Stimulated activated CD4-positive, alpha-beta T cell treated with anti-CD3 and anti-CD28 coated beads, Interleukin-4, amount 100 ng/mL, for 24 hours (primary cell): ENCODE results near the gene SLC35E4.
"Not testable (repeated sequence)": the region's sequence is repeated elsewhere in the genome, so short reads cannot be mapped to it uniquely, and the experiment has no call there.

ENCODE experiments used
- DNase-seq: peaks from one replicate; pipeline ENCODE4 v3.0.0-alpha.2; 2020

Gene SLC35E4

DNA sequence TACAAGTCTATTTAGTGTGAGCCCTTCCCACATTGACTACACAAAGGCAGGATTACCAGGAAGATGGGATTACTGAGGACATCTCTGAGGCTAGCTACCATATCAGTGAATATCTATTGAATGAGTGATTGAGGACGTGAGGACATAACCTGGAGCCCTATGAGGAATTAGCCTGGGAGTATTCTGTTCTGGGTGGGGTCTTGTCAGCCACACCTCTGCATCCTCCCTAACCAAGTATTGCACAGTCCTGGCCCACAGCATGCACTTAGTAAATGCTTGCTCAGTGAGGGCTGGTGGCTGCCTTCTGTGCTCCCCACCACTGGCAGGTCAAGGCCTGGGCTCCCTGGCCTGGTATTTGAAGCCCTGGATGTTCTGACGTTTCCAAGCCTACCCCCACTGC is 17.3 kb downstream of the SLC35E4 start:
- no peak for DNase-seq

DNA sequence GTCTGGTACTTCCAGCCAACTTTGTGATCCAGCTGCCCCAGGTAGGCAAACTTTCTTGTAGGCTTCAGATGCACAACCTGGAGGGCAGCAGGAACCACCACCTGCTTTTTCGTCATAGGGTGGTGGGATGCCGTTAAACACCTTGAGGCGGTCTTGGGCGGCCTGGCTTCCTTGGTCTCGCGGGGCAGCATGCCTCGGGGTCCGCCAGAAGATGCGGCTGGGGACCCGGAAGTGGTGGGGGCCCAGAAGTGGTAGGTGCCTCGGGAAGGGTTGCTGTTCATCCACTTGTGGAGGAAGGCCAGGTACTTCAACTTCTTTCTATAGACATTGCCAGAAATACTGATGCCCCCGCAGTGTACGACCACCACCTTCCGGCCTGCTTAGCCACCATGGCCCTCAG is 18.8 kb downstream of the SLC35E4 start:
- DNase-seq, result no peak

DNA sequence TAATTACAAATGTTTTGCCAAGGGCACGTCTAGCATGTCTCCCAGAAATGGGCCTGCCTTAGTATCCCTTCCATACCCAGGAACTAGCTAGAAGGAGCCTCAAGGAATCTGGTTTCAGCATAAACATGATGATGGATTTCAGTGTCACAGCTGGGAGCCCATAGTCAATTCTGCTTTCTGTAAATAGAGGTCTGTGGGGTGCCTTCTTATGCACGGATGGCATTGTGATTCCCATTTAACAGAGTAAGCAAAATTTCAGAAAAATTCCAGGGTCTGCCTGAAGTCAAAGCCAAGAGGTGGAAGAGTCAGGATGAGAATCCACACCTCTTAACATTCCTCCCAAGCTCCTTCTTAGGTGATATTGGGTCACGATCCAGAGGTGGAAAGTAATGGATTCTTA is 20.0 kb downstream of the SLC35E4 start:
- DNase-seq, result no peak

DNA sequence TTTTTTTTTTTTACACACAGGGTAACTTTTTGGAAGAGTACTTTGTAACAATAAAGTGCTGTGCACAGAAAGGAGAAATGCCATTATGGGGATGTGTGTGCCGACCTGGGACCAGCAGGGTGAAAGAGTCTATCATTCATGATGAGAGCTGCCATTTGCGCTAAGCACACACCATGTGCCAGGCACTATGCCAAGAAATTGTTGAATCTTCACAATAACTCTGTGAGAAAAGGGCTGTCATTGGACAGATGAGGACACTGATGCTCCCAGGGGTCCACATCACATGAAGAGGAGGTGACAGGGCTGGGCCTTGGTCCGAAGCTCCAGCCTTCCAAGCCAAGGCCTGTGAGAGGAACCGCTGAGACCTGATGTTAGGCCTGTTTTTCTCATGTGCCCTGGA is 26.5 kb downstream of the SLC35E4 start:
- no peak for DNase-seq

DNA sequence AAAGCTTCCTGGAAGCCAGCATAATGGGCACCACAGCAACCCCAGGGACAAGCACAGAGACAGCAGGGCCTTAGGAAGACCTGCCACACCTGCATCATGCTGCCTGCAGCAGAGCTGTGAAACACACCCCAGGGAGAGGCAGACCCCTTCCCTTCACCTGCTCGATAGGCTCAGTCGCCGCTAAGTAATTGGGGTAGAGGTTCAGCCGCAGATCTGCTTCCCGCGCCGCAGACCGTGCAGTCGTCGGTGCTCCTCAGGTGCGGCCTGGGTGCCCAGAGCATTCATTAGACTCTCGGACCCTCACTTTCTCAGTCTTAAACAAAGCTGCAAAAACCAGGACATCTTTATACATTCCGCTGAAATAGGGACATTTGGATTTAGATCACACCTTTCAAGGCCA is 29.2 kb downstream of the SLC35E4 start:
- no peak for DNase-seq

DNA sequence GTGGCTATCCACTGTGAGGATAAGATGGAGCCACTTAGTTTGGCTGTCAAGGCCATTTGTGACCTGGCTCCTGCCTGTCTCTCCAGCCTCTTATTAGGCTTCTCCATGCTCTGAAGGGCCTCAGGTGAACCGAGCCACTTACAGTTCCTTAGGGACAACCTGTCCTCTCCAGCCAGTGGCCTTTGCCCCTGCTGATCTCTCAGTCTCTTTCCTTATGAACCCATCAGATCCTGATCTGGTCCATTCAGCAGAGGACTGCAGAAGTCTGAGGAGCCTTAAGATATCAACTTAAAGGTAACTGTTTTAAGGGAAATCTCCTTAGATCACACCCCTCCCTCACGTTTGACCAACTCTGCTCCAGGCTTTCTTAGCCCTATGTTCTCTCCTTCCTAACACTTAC is 29.7 kb downstream of the SLC35E4 start:
- no peak for DNase-seq

DNA sequence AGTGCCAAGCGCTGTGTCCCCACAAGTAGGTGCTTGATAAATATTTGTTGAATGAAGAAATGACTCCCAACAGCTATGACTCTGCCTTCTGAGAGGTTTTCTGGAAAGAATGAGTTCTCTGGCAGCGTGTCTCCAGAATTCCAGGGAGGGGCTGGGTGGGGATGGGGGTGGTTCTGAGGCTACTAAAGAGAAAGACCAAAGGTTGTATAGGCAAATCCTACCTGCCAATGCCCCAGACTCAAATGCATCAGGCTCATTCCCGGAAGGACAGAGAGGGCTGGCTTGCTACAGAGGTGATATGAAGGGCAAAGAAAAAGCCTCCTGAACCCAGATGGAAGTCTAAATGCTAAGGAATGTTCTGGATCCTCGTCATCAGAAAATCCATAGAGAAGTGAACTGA is 30.2 kb downstream of the SLC35E4 start:
- no peak for DNase-seq

DNA sequence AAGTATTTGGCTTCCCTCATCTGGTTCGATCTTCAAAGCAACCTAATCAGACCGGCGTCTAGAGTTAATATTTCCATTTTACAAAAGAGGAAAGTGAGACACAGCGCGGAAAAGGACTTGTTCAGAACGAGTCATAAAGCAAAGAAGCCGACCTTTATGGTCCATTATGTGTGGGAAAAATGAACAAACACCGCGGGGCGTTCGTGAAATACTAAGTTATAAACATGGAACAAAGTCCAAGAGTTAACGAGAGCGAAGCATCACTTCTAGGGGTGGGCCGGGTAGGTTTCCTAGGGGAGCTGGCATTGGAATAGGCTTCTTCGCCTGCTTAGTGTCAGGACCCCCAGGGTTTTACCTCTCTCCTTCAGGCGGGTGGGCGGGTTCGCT is 31.5 kb downstream of the SLC35E4 start:
- peak; percentile 17 for DNase-seq

DNA sequence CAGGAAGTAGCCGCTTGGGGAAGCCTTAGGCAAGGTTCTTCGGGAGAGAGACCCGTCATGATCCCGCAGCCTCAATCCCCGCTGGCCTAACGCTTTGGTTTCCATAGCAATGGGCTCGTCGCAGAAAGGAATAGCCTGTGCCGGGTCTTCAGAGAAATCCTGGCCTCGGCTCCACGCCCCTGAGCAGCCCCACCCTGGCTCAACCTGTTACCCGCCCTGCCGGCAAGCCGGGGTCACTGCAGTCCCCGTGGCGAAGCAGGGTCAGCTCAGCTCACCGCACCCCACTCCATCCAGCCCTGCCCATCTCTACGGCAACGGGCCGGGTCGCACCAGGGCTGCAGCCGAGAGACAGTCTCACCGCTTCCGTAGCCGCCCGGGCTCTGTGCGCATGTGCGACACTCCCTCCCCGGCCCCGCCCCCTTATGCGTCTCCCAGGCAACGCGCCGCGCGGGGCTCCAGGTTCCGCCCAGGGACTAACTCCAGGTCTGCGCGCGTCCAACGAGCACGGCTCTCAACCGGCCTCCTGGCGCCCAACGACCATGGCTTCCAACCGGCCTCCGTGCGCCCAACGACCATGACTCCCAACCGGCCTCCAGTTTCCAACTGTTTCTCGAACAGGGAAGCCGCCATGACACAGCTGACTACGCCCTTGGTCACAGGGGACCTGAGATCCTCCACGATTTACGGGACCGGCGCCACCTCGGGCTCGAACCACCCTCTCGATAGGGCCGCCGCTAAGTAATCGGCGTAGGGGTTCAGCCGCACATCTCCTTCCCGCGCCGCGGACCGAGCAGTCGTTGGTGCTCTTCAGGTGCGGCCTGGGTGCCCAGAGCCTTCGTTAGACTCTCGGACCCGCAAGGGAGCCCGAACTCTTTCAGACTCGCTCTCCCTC is 32.2 kb downstream of the SLC35E4 start, which contains the start of gene DUSP18:
DUSP18 (minus strand) TSS at position 382 of the 892 bp plus-strand sequence. CDS start 3,872 bp downstream, outside the sequence.
- peak; percentile 93 for DNase-seq

DNA sequence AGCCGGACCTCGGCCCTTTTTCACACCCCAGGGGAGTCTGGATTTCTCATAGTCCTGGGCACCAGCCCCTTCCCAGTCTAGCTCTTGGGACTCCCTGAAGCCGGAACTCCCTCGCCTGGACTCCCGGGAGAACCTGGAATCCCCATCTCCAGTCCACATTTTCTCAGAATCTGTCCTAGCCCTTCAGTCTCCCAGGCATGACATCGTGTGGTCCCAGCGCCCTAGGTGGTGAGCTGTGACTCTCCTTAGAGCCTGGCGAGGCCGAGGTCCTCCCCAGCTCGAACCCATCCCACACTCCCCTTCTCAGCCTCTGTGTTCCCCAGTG is 32.8 kb downstream of the SLC35E4 start:
- DNase-seq, result no peak

DNA sequence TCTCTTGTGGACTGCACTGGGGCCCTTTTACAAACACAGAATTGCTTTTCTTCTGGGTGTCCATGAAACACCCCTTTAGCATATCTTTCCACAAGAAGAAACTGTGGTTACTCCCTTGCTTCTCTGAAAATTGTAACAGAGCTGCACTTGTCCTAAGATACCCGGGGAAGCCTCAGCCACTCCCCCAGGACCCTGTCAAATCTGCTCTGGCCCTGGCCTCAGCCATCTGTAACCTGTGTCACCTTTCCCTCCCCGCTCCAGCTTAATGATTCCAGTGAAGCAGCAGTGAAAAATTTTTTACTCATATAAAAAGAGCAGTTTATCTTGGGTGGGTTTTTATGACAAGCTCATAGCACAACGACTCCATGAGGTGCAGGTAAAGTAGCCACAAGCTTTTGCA is 35.5 kb downstream of the SLC35E4 start:
- DNase-seq, result no peak

DNA sequence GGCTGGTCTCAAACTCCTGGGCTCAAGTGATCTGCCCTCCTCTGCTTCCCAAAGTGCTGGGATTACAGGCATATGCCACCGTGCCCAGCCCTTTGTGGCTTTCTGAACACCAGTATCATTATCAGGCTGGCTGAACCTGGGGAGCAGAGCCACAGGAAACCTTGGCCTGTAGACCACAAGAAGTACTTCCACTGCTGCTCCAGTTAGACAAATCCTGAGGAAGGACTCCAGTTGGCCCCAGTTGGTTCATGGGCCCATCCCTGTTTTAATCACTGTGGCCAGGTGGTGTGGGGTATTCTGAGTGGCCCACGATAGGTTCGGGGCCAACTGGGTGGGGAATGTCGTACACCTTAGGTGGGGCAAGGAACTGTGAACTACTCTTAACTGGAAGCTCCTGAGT is 37.6 kb downstream of the SLC35E4 start:
- no peak for DNase-seq

DNA sequence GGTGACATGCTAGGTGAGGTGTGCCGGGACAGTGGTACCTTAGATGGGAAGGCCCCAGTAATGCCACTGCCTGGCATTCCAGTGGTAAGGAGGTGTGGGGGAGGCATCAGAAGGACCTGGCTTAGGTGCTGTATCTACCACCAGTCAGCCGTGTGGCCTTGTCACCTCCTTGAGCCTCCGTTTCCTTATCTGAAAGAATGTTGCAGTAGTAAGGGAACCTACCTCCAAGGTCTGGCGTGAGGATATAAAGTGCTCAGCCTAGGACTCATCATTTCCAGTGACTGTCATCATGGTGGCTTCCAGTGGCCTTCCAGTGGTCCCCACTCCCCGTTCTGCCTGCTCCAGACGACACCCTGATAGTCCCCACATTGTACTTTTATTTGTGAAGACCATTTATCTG is 38.9 kb downstream of the SLC35E4 start:
- no peak for DNase-seq

DNA sequence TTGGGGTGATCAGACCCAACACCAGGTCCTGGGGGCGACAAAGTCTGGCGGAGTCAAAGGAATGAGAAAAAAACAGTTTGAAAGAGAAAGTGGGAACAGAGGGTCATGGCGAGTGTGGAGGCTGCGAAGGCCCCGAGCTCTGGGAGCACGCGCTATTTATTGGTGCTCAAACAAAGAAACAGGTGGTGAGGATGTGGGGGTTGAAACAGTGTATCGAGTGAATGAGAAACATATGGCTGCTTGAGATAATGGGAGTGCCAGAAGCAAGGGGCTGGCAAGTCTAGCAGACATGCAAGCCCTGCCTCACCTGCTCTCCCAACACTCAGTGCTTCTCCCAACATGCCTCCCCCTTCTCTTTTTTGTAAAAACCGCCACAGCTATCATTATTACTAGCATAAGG is 39.9 kb downstream of the SLC35E4 start:
- DNase-seq, result no peak

DNA sequence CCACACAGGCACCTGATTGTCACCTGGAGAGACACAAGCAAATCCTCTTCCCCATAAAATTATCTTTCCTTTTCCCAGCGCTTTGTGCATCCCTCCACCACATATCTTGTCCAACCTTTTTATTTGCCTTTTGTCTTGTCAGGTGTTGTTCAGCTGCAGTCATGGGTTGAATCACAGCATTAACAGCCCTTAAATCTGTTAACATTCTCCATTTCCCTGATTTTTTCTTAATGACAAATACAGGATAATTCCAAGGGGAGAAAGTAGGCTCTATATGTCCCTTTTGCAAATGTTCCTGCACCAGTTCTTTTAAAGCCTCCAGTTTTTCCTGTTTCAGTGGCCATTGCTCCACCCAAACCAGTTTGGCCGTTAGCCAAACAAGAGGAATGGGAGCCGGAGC is 41.0 kb downstream of the SLC35E4 start:
- not testable (repeated sequence) for DNase-seq

DNA sequence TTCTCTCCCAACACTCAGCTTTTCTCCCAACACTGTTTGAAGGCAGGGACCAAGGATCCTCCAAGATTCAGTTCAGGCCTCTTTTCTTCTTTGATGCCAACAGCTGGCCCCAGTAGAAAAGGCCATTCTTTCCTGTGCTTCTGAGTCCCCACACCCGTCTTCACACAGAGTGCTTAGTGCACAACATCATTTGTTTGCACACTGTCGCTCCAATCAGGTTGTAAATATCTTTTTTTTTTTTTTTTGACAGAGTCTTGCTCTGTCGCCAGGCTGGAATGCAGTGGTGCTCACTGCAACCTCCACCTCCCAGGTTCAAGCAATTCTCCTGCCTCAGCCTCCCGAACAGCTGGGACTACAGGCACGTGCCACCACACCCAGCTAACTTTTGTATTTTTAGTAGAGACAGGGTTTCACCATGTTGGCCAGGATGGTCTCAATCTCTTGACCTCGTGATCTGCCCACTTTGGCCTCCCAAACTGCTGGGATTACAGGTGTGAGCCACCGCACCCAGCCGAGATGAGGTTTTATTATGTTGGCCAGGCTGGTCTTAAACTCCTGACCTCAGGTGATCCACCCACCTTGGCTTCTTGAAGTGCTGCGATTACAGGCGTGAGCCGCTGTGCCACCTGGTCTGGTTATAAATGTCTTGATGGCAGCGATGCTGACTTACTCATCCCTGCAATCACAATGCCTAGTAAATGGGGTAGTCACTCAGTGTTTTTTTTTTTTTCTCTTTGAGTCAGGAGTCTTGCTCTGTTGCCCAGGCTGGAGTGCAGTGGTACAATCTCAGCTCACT is 44.5 kb downstream of the SLC35E4 start:
- DNase-seq, result not testable (repeated sequence)

DNA sequence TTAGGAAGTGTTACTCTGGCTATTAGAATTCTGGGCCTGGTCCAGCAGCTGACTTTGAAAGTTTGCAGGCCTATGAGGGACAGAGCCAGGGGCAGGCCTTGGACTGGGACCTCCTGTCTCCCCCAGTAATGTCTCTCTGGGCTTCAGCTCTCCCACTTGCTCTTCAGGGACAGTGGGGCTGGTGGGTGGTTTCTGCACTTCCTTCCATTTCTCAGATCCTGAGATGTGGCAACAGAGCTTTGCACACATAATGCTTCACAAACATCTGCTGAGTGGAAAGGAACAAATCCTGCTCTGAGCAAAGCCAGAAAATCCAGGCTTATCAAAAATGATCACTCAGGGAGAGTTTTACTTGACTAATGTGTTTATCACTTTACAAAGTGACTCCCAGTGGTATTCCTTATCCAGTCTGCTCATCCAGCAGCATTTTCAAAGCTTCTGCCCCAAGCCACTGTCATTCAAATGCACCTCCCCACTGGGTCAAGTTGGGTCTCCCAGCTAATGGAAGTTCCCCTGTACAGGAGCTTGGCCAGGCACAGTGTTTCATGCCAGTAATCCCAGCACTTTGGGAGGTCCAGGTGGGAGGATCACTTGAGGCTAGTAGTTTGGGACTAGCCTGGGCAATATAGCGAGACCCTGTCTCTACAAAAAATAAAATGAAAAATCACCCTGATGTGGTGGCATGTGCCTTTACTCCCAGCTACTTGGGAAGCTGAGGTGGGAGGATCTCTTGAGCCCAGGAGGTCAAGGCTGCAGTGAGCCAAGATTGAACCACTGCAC is 45.6 kb downstream of the SLC35E4 start:
- no peak for DNase-seq

DNA sequence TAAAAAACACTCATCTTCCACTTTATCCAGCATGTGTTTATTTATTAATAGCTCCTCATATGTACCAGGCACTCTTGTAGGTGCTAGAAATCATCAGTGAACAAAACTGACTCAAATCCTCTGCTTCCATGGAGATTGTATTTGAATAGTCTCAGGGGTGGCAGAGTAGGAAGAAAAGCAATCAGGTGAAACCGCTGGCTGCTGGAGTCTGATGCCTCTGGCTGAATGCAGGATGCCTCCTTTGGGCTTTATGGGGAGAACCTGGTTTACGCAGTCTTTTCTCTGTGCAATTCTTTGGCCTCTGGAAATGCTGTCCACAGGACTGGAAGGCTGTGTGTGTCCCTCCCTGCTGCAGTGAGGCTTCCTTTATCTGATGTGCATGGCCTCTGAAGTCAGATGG is 46.2 kb downstream of the SLC35E4 start:
- DNase-seq, result no peak

DNA sequence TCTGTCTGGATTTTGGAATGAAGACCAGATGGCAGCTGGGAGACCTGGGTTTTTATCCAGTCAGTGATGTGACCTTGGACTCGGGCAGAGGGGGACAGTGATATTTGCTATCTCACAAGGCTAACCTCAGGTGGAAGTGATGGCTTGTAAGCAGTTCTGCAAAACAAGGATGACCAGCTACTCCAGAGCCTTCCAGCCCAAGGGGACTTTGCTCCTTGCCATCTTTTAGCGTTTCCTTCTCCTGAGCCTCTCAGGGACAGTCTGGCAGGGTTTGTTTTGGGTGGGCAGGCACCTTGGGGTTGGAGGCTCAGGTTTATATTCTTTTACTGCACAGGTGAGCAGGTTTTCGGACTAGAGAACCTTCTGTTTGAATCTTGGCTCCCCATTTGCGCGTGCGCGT is 49.6 kb downstream of the SLC35E4 start:
- DNase-seq, result no peak

DNA sequence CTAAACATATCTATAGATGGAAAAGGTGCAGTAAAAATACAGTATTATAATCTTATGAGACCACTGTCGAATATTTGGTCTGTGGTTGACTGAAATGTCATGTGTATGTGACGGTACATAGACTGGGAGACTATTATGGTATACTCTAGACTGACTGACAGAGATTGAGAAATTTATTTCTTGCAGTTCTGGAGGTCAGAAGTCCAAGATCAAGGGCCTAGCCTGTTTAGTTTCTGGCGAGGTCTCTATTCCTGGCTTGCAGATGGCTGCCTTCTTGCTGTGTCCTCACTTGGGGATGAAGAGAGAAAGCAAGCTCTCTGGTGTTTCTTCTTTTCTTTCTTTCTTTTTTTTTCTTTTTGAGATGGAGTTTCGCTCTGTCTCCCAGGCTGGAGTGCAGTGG is 51.8 kb downstream of the SLC35E4 start:
- no peak for DNase-seq

DNA sequence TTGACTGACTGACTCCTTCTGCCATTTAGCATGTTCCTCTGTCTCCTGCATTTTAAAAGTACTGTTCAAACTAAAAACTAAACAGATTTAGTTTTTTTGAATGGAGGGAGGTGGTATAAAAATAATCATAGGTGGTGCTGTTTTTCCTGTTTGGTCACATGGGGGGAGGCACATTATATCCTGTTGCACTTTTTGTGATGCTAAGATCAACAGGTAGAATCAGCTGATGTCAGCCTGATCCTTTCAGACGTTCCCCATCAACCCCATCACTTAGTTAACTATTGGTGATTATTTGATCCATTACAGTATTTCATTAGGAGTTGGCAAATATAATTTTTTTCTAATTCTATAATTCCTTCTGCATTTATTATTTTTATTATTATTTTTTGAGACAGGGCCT is 54.0 kb downstream of the SLC35E4 start:
- DNase-seq, result no peak

DNA sequence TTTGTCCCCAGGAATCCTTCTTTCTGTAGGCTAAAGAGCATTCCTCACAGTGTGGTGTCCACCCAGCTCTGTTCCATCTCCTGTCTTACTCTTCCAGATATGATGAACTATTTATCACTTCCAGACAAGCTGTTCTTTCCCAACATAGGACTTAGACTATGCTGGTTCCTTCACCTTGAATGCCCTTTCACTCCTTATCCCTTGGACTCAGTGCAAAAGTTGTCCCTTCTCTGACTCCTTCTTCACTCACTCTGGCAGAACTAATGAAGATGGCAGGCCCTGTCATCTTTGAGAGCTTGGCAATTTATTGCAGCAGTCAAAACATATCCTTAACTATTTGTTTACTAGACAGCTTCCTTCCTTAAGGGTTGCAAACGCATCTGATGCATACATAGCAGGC is 55.6 kb downstream of the SLC35E4 start:
- no peak for DNase-seq

DNA sequence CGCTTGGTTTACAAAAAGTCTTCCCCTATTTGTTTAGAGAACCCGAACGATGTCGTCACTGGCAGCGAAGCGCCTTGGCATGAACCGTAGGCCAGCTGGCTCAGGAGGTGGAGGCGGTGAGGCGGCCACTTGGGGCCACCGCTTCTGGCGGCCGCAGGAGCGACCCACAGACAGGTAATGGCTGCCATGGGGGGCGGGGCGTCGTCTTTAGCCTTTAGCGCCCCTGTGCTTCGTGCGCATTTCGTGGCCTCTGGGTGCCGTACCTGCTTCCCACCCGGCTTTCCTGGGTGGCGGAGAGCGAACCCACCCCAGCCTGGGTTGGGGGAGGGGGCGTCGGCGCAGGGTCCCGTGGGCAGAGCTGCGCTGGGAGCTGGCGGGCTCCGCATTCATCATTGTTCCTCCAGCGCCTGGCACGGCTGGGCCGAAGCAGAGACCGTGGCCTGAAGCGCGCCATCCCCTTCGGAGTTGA is 58.6 kb downstream of the SLC35E4 start:
- DNase-seq, result peak; percentile 52
